Caco-2 (cell line): ENCODE data around the gene PTRH2. TPM values are rescaled to one million over a fixed set of nuclear protein-coding genes. Genes with fewer than 3 reads are reported as not detected.
A peak's percentile ranks its signal among the peaks of the same experiment; 100 is the strongest.

Experiments used
- BruUV-seq: library from RNA; stranded (reverse); fragments of 400-500 nt; replicated peaks from 2 replicates; lab custom pipeline; 2021; lab: Mats Ljungman, UMichigan
- CTCF ChIA-PET: fragments of 300-600 bp; sonication (Branson Sonifier 250); formaldehyde crosslinking; loops from one replicate; lab custom pipeline; 2022; ENCODE audit warnings: antibody characterized with exemption; lab: Charles Lee
- POLR2A ChIA-PET: fragments of 300-600 bp; sonication (Branson Sonifier 250); formaldehyde crosslinking; loops from one replicate; lab custom pipeline; 2022; ENCODE audit warnings: antibody characterized with exemption; lab: Charles Lee
- DNase-seq, 2 experiments: peaks; one replicate each; pipeline versions ENCODE4 v3.0.0 to v3.0.0-alpha.2; 2020 to 2022
- H3K27me3 ChIP-seq: replicated peaks from 2 replicates; pipeline ENCODE4 v1.6.0; 2011; ENCODE audit warnings: low read length; ENCODE audit not compliant: control insufficient read depth, insufficient read depth
- H3K36me3 ChIP-seq: 2 replicates; pipeline ENCODE4 v1.5.1; 2011; ENCODE audit warnings: low read length; ENCODE audit not compliant: control insufficient read depth, insufficient read depth
- H3K4me1 ChIP-seq: fragments of 250-450 bp; sonication (Bioruptor Pico); 2 replicates; pipeline ENCODE4 v1.5.1; 2020; ENCODE audit warnings: mild to moderate bottlenecking
- H3K4me3 ChIP-seq: 2 replicates; pipeline ENCODE4 v1.5.1; 2011; ENCODE audit warnings: low read depth, mild to moderate bottlenecking, control low read depth, low read length
- H3K9me3 ChIP-seq: fragments of 250-450 bp; sonication (Bioruptor Pico); 2 replicates; pipeline ENCODE4 v1.5.1; 2020; ENCODE audit warnings: mild to moderate bottlenecking, moderate library complexity
- H3K27ac Mint-ChIP-seq: one replicate; pipeline ENCODE4 v1.8.0; 2022; ENCODE audit warnings: mixed read lengths; ENCODE audit not compliant: unreplicated experiment
- H3K27me3 Mint-ChIP-seq: one replicate; pipeline ENCODE4 v1.8.0; 2022; ENCODE audit warnings: mixed read lengths; ENCODE audit not compliant: insufficient read depth, unreplicated experiment
- H3K36me3 Mint-ChIP-seq: one replicate; pipeline ENCODE4 v1.8.0; 2022; ENCODE audit warnings: mild to moderate bottlenecking, mixed read lengths; ENCODE audit not compliant: insufficient read depth, unreplicated experiment
- H3K4me1 Mint-ChIP-seq: one replicate; pipeline ENCODE4 v1.8.0; 2022; ENCODE audit warnings: low read depth, mixed read lengths; ENCODE audit not compliant: unreplicated experiment
- H3K4me3 Mint-ChIP-seq: one replicate; pipeline ENCODE4 v1.8.0; 2022; ENCODE audit warnings: mild to moderate bottlenecking, moderate library complexity, mixed read lengths; ENCODE audit not compliant: unreplicated experiment
- H3K9me3 Mint-ChIP-seq: one replicate; pipeline ENCODE4 v1.8.0; 2022; ENCODE audit warnings: mixed read lengths; ENCODE audit not compliant: unreplicated experiment
- CTCF ChIP-seq, 2 experiments: fragments of 200-600 bp in 1 of 2; IDR thresholded peaks; 1 replicate in 1 of 2; 2 replicates in 1 of 2; pipeline versions ENCODE4 v1.5.1 to v1.8.0; 2011 to 2022; ENCODE audit warnings: antibody characterized with exemption in 1 of 2, control low read depth in 1 of 2, inconsistent platforms in 1 of 2, low read depth in 1 of 2, low read length in 1 of 2, mild to moderate bottlenecking in 1 of 2, moderate library complexity in 1 of 2; ENCODE audit not compliant: insufficient read depth in 1 of 2, severe bottlenecking in 1 of 2, unreplicated experiment in 1 of 2
- intact Hi-C: fragments of 100-400 bp; cut with micrococcal nuclease; formaldehyde crosslinking; loops from one replicate; pipeline ENCODE4 v1.10.0; 2022; ENCODE audit not compliant: unreplicated experiment
- total RNA-seq: library from RNA; stranded (reverse); gene quantifications from 2 replicates; pipeline ENCODE4 v1.2.3, GENCODE V29; 2022

PTRH2 gene
- total RNA-seq, 1 experiment from 2014 or later: 36.1 TPM

- Mint-ChIP-seq H3K36me3 (peaks cover 59% of the 10 kb centered on the region), H3K27me3 (no peaks in the 10 kb centered on the region), H3K4me3 (peak overlapping the region; percentile 60), H3K9me3 (peaks cover 5% of the 10 kb centered on the region), H3K27ac (peak overlapping the region; percentile 89), H3K4me1 (peaks cover 45% of the 10 kb centered on the region)
- CTCF ChIA-PET: interaction anchor here (1.2 to 3.8 kb wide), 6 partner anchors 29 to 105 kb away, joined by 5 to 23 read pairs (median 15); no protein-coding TSS in a partner anchor
- no TSS peak for BruUV-seq
- H3K36me3 ChIP-seq: peaks cover 1% of the 10 kb centered on the region; the same call in 1 of the 2 replicates
- TF ChIP-seq CTCF (IDR thresholded peaks at IDR 0.05; ENCODE audit: insufficient read depth in 1 of 2, low read depth in 1 of 2, low read length in 1 of 2, severe bottlenecking in 1 of 2, unreplicated experiment in 1 of 2): no peak
- H3K27me3 ChIP-seq: no peaks in the 10 kb centered on the region
- H3K4me3 ChIP-seq: no peak overlapping the region
- intact Hi-C loops: loop anchor here (5.0 kb wide), 1 partner anchor 283 kb away; no protein-coding TSS in a partner anchor
- peaks cover 45% of the 10 kb centered on the region for H3K4me1 ChIP-seq
- POLR2A ChIA-PET: interaction anchor here (0.6 to 1.4 kb wide), 5 partner anchors 10 to 88 kb away, joined by 3 to 17 read pairs (median 9); no protein-coding TSS in a partner anchor
- peaks cover 5% of the 10 kb centered on the region; the same call in 1 of the 2 replicates for H3K9me3 ChIP-seq
- no peak for DNase-seq
Measured at GRCh38 chr17:59754552-59754951, 47.3 kb upstream of the PTRH2 start.

GRCh38 chr17:59753522-59754467 lies 46.6 kb upstream of the PTRH2 start:
- Histone ChIP-seq H3K27me3 (no peaks in the 10 kb centered on the region), H3K36me3 (peaks cover 1% of the 10 kb centered on the region; the same call in 1 of the 2 replicates), H3K4me3 (no peak overlapping the region), H3K9me3 (no peaks in the 10 kb centered on the region), H3K4me1 (peaks cover 45% of the 10 kb centered on the region)
- BruUV-seq: TSS peak; percentile 94
- H3K27me3 Mint-ChIP-seq: no peaks in the 10 kb centered on the region
- H3K36me3 Mint-ChIP-seq: peaks cover 52% of the 10 kb centered on the region
- H3K4me1 Mint-ChIP-seq: peaks cover 45% of the 10 kb centered on the region
- H3K9me3 Mint-ChIP-seq: no peaks in the 10 kb centered on the region
- peak in 1 of 2 experiments; percentile 77 for DNase-seq
- CTCF ChIA-PET: interaction anchor here (0.7 to 3.8 kb wide), 9 partner anchors 30 to 105 kb away, joined by 5 to 23 read pairs (median 8); no protein-coding TSS in a partner anchor
- peak; percentile 62 to 64 for TF ChIP-seq CTCF (IDR thresholded peaks at IDR 0.05; ENCODE audit: insufficient read depth in 1 of 2, low read depth in 1 of 2, low read length in 1 of 2, severe bottlenecking in 1 of 2, unreplicated experiment in 1 of 2)
- peak overlapping the region; percentile 89 for H3K27ac Mint-ChIP-seq
- intact Hi-C loops: loop anchor here (1.0 to 5.0 kb wide), 4 partner anchors 84 to 284 kb away; no protein-coding TSS in a partner anchor
- peak overlapping the region; percentile 60 for H3K4me3 Mint-ChIP-seq
- POLR2A ChIA-PET: interaction anchor here (0.6 to 1.4 kb wide), 5 partner anchors 10 to 89 kb away, joined by 3 to 17 read pairs (median 4); no protein-coding TSS in a partner anchor

- Mint-ChIP-seq H3K27ac (no peak overlapping the region), H3K9me3 (no peaks in the 10 kb centered on the region), H3K4me1 (peaks cover 41% of the 10 kb centered on the region), H3K36me3 (peaks cover 43% of the 10 kb centered on the region), H3K27me3 (no peaks in the 10 kb centered on the region), H3K4me3 (no peak overlapping the region)
- peaks cover 45% of the 10 kb centered on the region for H3K4me1 ChIP-seq
- H3K27me3 ChIP-seq: no peaks in the 10 kb centered on the region
- ChIA-PET POLR2A (interaction anchor here (0.6 to 1.0 kb wide), 2 partner anchors 86 to 235 kb away, joined by 4 to 7 read pairs; no protein-coding TSS in a partner anchor), CTCF (interaction anchor here (0.8 to 3.8 kb wide), 6 partner anchors 31 to 106 kb away, joined by 3 to 23 read pairs (median 14); no protein-coding TSS in a partner anchor)
- no peak for DNase-seq
- no peaks in the 10 kb centered on the region for H3K9me3 ChIP-seq
- BruUV-seq: no TSS peak
- intact Hi-C loops: loop anchor here (1.0 to 5.0 kb wide), 4 partner anchors 84 to 284 kb away; no protein-coding TSS in a partner anchor
- no peak for TF ChIP-seq CTCF (IDR thresholded peaks at IDR 0.05; ENCODE audit: insufficient read depth in 1 of 2, low read depth in 1 of 2, low read length in 1 of 2, severe bottlenecking in 1 of 2, unreplicated experiment in 1 of 2)
- peaks cover 1% of the 10 kb centered on the region; the same call in 1 of the 2 replicates for H3K36me3 ChIP-seq
- H3K4me3 ChIP-seq: no peak overlapping the region
Measured at GRCh38 chr17:59752922-59753321, 45.7 kb upstream of the PTRH2 start.
